Keratinocyte (primary cell): ENCODE results near the gene SCFD2.

Source experiments
- EZH2 ChIP-seq: IDR thresholded peaks from one replicate; pipeline ENCODE4 v1.6.1; 2012; ENCODE audit warnings: inconsistent platforms, mild to moderate bottlenecking, low read length, moderate library complexity
- TF ChIP-seq, protein P1 (sequence below), 3 experiments: IDR thresholded peaks in 1 of 3; conservative IDR thresholded peaks in 1 of 3; optimal IDR thresholded peaks in 1 of 3; 2 replicates in 2 of 3; 3 replicates in 1 of 3; pipeline versions ENCODE3 to v1.5.1; 2011; ENCODE audit warnings: low read length in 3 of 3, mild to moderate bottlenecking in 3 of 3, moderate library complexity in 2 of 3, control low read depth in 1 of 3, inconsistent platforms in 1 of 3; ENCODE audit not compliant: insufficient read depth in 2 of 3; ENCODE audit errors: extremely low read depth in 1 of 3

DNA sequence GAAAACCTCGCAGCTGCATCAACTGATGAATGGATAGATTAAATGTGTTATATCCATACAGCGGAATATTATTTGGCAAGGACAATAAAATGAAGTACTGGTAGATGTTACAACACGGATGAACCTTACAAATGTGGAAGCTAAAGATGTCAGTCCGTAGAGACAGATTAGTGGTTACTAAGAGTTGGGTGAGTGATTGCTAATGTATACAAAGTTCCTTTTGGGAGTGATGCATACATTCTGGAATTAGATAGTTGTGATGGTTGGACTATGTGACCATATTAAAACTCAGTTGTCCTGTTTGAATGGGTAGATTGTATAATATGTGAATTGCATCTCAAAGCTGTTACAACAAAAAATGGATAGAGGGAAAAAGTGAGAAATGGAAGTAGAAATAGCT lies 14.4 kb upstream of the SCFD2 start:
- TF ChIP-seq EZH2, result no peak
- TF ChIP-seq, protein P1, sequence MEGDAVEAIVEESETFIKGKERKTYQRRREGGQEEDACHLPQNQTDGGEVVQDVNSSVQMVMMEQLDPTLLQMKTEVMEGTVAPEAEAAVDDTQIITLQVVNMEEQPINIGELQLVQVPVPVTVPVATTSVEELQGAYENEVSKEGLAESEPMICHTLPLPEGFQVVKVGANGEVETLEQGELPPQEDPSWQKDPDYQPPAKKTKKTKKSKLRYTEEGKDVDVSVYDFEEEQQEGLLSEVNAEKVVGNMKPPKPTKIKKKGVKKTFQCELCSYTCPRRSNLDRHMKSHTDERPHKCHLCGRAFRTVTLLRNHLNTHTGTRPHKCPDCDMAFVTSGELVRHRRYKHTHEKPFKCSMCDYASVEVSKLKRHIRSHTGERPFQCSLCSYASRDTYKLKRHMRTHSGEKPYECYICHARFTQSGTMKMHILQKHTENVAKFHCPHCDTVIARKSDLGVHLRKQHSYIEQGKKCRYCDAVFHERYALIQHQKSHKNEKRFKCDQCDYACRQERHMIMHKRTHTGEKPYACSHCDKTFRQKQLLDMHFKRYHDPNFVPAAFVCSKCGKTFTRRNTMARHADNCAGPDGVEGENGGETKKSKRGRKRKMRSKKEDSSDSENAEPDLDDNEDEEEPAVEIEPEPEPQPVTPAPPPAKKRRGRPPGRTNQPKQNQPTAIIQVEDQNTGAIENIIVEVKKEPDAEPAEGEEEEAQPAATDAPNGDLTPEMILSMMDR (optimal IDR thresholded peaks at IDR 0.05 in 1 of 3, IDR thresholded peaks at IDR 0.05 in 1 of 3, conservative IDR thresholded peaks at IDR 0.05 in 1 of 3; ENCODE audit: extremely low read depth in 1 of 3, insufficient read depth in 2 of 3, low read length in 3 of 3), result no peak
